Measurements from ENCODE around the gene ANKRD24.

DNA sequence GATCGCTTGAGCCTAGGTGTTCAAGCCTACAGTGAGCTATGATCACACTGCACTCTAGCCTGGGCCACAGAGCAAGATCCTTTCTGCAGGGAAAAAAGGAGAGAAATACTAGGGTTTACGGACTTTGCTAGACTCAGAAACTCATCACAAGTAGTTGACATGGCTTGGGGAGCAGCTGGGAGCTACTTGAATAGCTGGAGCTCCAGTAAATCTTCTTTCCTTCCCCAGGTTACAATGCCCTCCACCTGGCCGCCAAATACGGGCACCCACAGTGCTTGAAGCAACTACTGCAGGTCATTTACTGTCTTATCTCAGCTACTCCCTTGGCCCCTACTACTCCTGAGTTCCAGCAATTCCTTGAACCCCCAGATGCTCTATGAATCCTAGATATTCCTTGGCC is 19.3 kb downstream of the ANKRD24 start:
- no peak for TF ChIP-seq POLR2A (IDR thresholded peaks at IDR 0.05)
- no peak for TF ChIP-seq CTCF (IDR thresholded peaks at IDR 0.05)
